Urothelium cell line (cell line): ENCODE data around the gene RIPPLY1.
A peak's percentile ranks its signal among the peaks of the same experiment; 100 is the strongest.
"Not testable (repeated sequence)": the region's sequence is repeated elsewhere in the genome, so short reads cannot be mapped to it uniquely, and the experiment has no call there.

Experiments
- DNase-seq: peaks from one replicate; pipeline ENCODE4 v3.0.0; 2011; ENCODE audit warnings: low spot score, mixed read lengths
- FAIRE-seq: peaks from 2 replicates; lab custom pipeline; 2011; peaks lifted over from hg19 to GRCh38; lab: Jason Lieb, UNC

RIPPLY1 gene

GRCh38 chrX:106917830-106918500 lies 14.8 kb upstream of the RIPPLY1 start:
- FAIRE-seq (no peak), DNase-seq (peak; percentile 55)

GRCh38 chrX:106912864-106913263 lies 9.7 kb upstream of the RIPPLY1 start:
- no peak for DNase-seq
- no peak for FAIRE-seq

GRCh38 chrX:106906361-106906760 lies 3.2 kb upstream of the RIPPLY1 start:
- DNase-seq (no peak), FAIRE-seq (no peak)

GRCh38 chrX:106905064-106905708 lies 2.0 kb upstream of the RIPPLY1 start:
- FAIRE-seq (no peak), DNase-seq (no peak)

GRCh38 chrX:106903856-106904528 lies 851 bp upstream of the RIPPLY1 start:
- no peak for DNase-seq
- no peak for FAIRE-seq

- no peak for DNase-seq
- no peak for FAIRE-seq
These were observed 457 bp downstream of the RIPPLY1 start for GRCh38 chrX:106902684-106903083.

GRCh38 chrX:106901781-106902219 lies 1.3 kb downstream of the RIPPLY1 start:
- FAIRE-seq (no peak), DNase-seq (no peak)

GRCh38 chrX:106901341-106901740 lies 1.8 kb downstream of the RIPPLY1 start:
- no peak for FAIRE-seq
- DNase-seq: no peak

- FAIRE-seq (no peak), DNase-seq (no peak)
These were observed 3.3 kb downstream of the RIPPLY1 start for GRCh38 chrX:106899841-106900240.

GRCh38 chrX:106899276-106899675 lies 3.9 kb downstream of the RIPPLY1 start:
- FAIRE-seq (no peak), DNase-seq (no peak)

GRCh38 chrX:106898462-106898861 lies 4.7 kb downstream of the RIPPLY1 start:
- FAIRE-seq (no peak), DNase-seq (peak; percentile 6)

GRCh38 chrX:106897259-106897658 lies 5.9 kb downstream of the RIPPLY1 start:
- no peak for DNase-seq
- no peak for FAIRE-seq

- FAIRE-seq (no peak), DNase-seq (peak; percentile 41)
These were observed 8.1 kb downstream of the RIPPLY1 start for GRCh38 chrX:106894978-106895452.

- no peak for FAIRE-seq
- peak; percentile 30 for DNase-seq
These were observed 8.7 kb downstream of the RIPPLY1 start for GRCh38 chrX:106894392-106894909.

GRCh38 chrX:106891762-106892460 lies 11.2 kb downstream of the RIPPLY1 start:
- DNase-seq (no peak), FAIRE-seq (no peak)

GRCh38 chrX:106889468-106889867 lies 13.7 kb downstream of the RIPPLY1 start:
- FAIRE-seq: no peak
- no peak for DNase-seq

- DNase-seq: no peak
- no peak for FAIRE-seq
These were observed 28.0 kb downstream of the RIPPLY1 start for GRCh38 chrX:106875151-106875550.

- DNase-seq: no peak
- FAIRE-seq: no peak
These were observed 29.1 kb downstream of the RIPPLY1 start for GRCh38 chrX:106874075-106874474.

- DNase-seq, FAIRE-seq: not testable (repeated sequence)
These were observed 30.3 kb downstream of the RIPPLY1 start for GRCh38 chrX:106872796-106873195.

- DNase-seq (no peak), FAIRE-seq (no peak)
These were observed 39.4 kb downstream of the RIPPLY1 start for GRCh38 chrX:106863697-106864096.
